Liver (tissue), 9 donors: ENCODE measurements around the gene MYO3B. TPM values are rescaled to one million over a fixed set of nuclear protein-coding genes. Genes with fewer than 3 reads are reported as not detected.

ENCODE experiments used
- DNase-seq: peaks from one replicate; pipeline ENCODE4 v3.0.0-alpha.2; 2017; ENCODE audit warnings: low spot score
- H3K27ac ChIP-seq, 2 donors: one replicate each; pipeline ENCODE4 v1.7.0; 2013; ENCODE audit warnings: inconsistent platforms in 2 of 2, low read length in 2 of 2, control low read depth in 1 of 2, low read depth in 1 of 2, mild to moderate bottlenecking in 1 of 2
- H3K27me3 ChIP-seq, 4 donors: one replicate each; pipeline versions ENCODE4 v1.6.1 to v1.7.0; 2013; ENCODE audit warnings: low read length in 3 of 4, inconsistent platforms in 1 of 4, mild to moderate bottlenecking in 1 of 4, moderate library complexity in 1 of 4; ENCODE audit not compliant: control insufficient read depth in 4 of 4, insufficient read depth in 4 of 4
- H3K36me3 ChIP-seq, 4 donors: one replicate each; pipeline versions ENCODE4 v1.6.1 to v1.7.0; 2013; ENCODE audit warnings: low read length in 3 of 4, mild to moderate bottlenecking in 3 of 4, low read depth in 1 of 4, moderate library complexity in 1 of 4; ENCODE audit not compliant: control insufficient read depth in 4 of 4, insufficient read depth in 3 of 4
- H3K4me1 ChIP-seq, 4 donors: one replicate each; pipeline versions ENCODE4 v1.6.1 to v1.7.0; 2013; ENCODE audit warnings: low read length in 3 of 4, mild to moderate bottlenecking in 3 of 4, moderate library complexity in 1 of 4; ENCODE audit not compliant: control insufficient read depth in 4 of 4, insufficient read depth in 4 of 4
- H3K4me3 ChIP-seq, 3 donors: one replicate each; pipeline versions ENCODE4 v1.6.1 to v1.7.0; 2013; ENCODE audit warnings: low read length in 3 of 3, control low read depth in 1 of 3, low read depth in 1 of 3, mild to moderate bottlenecking in 1 of 3
- H3K9ac ChIP-seq, 2 donors: one replicate each; pipeline ENCODE4 v1.7.0; 2013; ENCODE audit warnings: low read length in 2 of 2, mild to moderate bottlenecking in 2 of 2, moderate library complexity in 2 of 2, control low read depth in 1 of 2, low read depth in 1 of 2
- H3K9me3 ChIP-seq, 4 donors: one replicate each; pipeline versions ENCODE4 v1.6.1 to v1.7.0; 2013; ENCODE audit warnings: low read length in 3 of 4; ENCODE audit not compliant: control insufficient read depth in 4 of 4
- EGR1 ChIP-seq, 2 donors: IDR thresholded peaks; 2 replicates each; pipeline ENCODE4 v1.6.1; 2016 to 2018; ENCODE audit warnings: antibody characterized with exemption in 2 of 2, low read depth in 2 of 2
- FOXA1 ChIP-seq: IDR thresholded peaks from 2 replicates; pipeline ENCODE4 v1.6.1; 2016; ENCODE audit warnings: antibody characterized with exemption
- FOXA2 ChIP-seq: IDR thresholded peaks from 2 replicates; pipeline ENCODE4 v1.6.1; 2016; ENCODE audit warnings: antibody characterized with exemption
- GABPA ChIP-seq, 2 donors: IDR thresholded peaks in 1 of 2; conservative IDR thresholded peaks in 1 of 2; 2 replicates each; pipeline ENCODE4 v1.6.1; 2016; ENCODE audit warnings: antibody characterized with exemption in 2 of 2, mild to moderate bottlenecking in 1 of 2, moderate library complexity in 1 of 2
- HNF4A ChIP-seq, 2 donors: conservative IDR thresholded peaks; 2 replicates each; pipeline ENCODE4 v1.6.1; 2016; ENCODE audit warnings: antibody characterized with exemption in 2 of 2, mild to moderate bottlenecking in 2 of 2
- HNF4G ChIP-seq: IDR thresholded peaks from 2 replicates; pipeline ENCODE4 v1.6.1; 2016; ENCODE audit warnings: antibody characterized with exemption
- JUND ChIP-seq, 2 donors: IDR thresholded peaks; 2 replicates each; pipeline ENCODE4 v1.6.1; 2016; ENCODE audit warnings: antibody characterized with exemption in 2 of 2
- NR2F2 ChIP-seq: IDR thresholded peaks from 2 replicates; pipeline ENCODE4 v1.6.1; 2016; ENCODE audit warnings: antibody characterized with exemption
- RAD21 ChIP-seq, 2 donors: IDR thresholded peaks; 2 replicates each; pipeline ENCODE4 v1.6.1; 2016; ENCODE audit warnings: antibody characterized with exemption in 2 of 2, mild to moderate bottlenecking in 2 of 2
- RXRA ChIP-seq, 2 donors: IDR thresholded peaks; 2 replicates each; pipeline ENCODE4 v1.6.1; 2017 to 2018; ENCODE audit warnings: antibody characterized with exemption in 2 of 2, mild to moderate bottlenecking in 1 of 2
- SP1 ChIP-seq: IDR thresholded peaks from 2 replicates; pipeline ENCODE4 v1.6.1; 2018; ENCODE audit warnings: antibody characterized with exemption, mild to moderate bottlenecking
- TAF1 ChIP-seq: conservative IDR thresholded peaks from 2 replicates; pipeline ENCODE4 v1.6.1; 2016; ENCODE audit warnings: antibody characterized with exemption, mild to moderate bottlenecking
- YY1 ChIP-seq: IDR thresholded peaks from 2 replicates; pipeline ENCODE4 v1.6.1; 2016; ENCODE audit warnings: antibody characterized with exemption, mild to moderate bottlenecking
- WGBS: extraction: QIAGEN DNeasy Blood & Tissue Kit; methylation state at CpG from one replicate; pipeline ENCODE4 v1.1.7; 2013; 5-methylcytosine and 5-hydroxymethylcytosine counted together
- polyA plus RNA-seq, 2 donors: library from polyadenylated mRNA; stranded (reverse) in 1 of 2; unstranded in 1 of 2; fragments of 200-250 nt in 1 of 2; fragments of >200 nt in 1 of 2; fragmentation: Nextera tagmentation in 1 of 2; extraction: Ambion mirVana in 1 of 2; gene quantifications; one replicate each; pipeline versions ENCODE4 v1.2.1 to v1.2.3, GENCODE V29; 2013 to 2015
- total RNA-seq, 2 donors: library from RNA; depleted of rRNA; stranded (reverse); fragments of >200 nt; gene quantifications; one replicate each; pipeline ENCODE4 v1.2.3, GENCODE V29; 2014
- TF ChIP-seq, protein P1 (sequence below): fragments of 150-350 bp; IDR thresholded peaks from 2 replicates; pipeline ENCODE4 v1.5.1; 2017; ENCODE audit warnings: improper control_type of control experiment, low read depth, low read length; ENCODE audit not compliant: missing input control
- TF ChIP-seq, protein P2 (sequence below): IDR thresholded peaks from 2 replicates; pipeline ENCODE4 v1.6.1; 2016; ENCODE audit warnings: antibody characterized with exemption
- donor health status: healthy.
- donor health status: healthy.
- donor health status: healthy.
- donor health status: healthy.
- donor health status: healthy.

MYO3B gene
- total and polyA plus RNA-seq, 4 donors, result under 0.01 to 0.05 TPM; not detected in 2

DNA sequence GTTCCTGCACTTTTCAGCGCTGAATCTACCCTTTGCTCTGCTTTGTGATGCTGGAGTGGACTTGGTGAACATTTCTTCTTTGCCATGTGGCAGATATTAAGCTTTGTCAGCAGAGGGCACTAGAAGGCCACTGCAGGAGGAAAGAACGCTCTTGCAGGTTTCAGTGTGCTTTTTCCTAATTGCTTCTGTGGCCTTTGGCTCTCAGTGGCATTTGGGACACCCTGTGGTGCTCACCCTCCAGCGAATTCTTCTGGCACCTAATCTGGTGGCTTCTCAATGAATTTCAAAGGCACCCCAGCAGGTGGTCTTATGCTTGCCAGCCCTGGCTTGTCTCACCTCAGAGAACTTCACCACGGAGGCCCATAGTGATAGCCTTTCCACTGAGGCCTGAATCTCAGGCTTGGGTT is 146.7 kb downstream of the MYO3B start:
- no peak overlapping the region for H3K27ac ChIP-seq
- peaks cover 0 to 1% (median 0%) of the 10 kb centered on the region in 4 donors for H3K9me3 ChIP-seq
- H3K9ac ChIP-seq, result no peak overlapping the region
- no peak for DNase-seq
- TF ChIP-seq TAF1 (no peak), RAD21 (IDR thresholded peaks at IDR 0.05) (peak; percentile 80 to 86), RXRA (IDR thresholded peaks at IDR 0.05) (no peak)
- TF ChIP-seq, protein P1, sequence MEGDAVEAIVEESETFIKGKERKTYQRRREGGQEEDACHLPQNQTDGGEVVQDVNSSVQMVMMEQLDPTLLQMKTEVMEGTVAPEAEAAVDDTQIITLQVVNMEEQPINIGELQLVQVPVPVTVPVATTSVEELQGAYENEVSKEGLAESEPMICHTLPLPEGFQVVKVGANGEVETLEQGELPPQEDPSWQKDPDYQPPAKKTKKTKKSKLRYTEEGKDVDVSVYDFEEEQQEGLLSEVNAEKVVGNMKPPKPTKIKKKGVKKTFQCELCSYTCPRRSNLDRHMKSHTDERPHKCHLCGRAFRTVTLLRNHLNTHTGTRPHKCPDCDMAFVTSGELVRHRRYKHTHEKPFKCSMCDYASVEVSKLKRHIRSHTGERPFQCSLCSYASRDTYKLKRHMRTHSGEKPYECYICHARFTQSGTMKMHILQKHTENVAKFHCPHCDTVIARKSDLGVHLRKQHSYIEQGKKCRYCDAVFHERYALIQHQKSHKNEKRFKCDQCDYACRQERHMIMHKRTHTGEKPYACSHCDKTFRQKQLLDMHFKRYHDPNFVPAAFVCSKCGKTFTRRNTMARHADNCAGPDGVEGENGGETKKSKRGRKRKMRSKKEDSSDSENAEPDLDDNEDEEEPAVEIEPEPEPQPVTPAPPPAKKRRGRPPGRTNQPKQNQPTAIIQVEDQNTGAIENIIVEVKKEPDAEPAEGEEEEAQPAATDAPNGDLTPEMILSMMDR, result peak; percentile 55
- no peaks in the 10 kb centered on the region for H3K36me3 ChIP-seq
- no peak overlapping the region for H3K4me3 ChIP-seq
- no peaks in the 10 kb centered on the region for H3K27me3 ChIP-seq
- WGBS, result 27% methylated on average over 4 of the region's 4 CpGs
- no peaks in the 10 kb centered on the region for H3K4me1 ChIP-seq

DNA sequence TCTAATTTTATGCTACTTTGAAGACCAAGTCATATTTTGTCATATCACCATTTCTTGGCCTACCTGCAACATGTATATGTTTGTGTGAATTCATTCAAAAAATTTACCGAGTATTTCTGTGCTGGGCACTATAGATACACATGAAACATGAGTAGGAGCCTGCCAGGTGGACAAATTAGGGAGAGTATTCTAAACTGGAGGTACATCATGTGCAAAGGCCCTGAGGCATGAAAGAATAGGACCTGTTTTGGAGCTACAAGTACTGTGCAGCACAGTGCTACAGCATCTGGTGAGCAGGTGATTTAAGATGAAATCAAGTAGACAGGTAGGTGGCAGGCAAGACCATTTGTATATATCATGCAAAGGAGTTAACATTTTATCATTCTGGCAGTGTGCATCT is 152.9 kb downstream of the MYO3B start:
- no peak for TF ChIP-seq GABPA (IDR thresholded peaks at IDR 0.05 in 1 of 2, conservative IDR thresholded peaks at IDR 0.05 in 1 of 2)
- TF ChIP-seq YY1, result no peak
- TF ChIP-seq, protein P1, result no peak
- no peak for TF ChIP-seq RXRA (IDR thresholded peaks at IDR 0.05)
- TF ChIP-seq, protein P2, sequence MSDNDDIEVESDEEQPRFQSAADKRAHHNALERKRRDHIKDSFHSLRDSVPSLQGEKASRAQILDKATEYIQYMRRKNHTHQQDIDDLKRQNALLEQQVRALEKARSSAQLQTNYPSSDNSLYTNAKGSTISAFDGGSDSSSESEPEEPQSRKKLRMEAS, result no peak
- Histone ChIP-seq H3K4me3 (no peak overlapping the region), H3K9ac (no peak overlapping the region), H3K9me3 (no peaks in the 10 kb centered on the region), H3K4me1 (no peaks in the 10 kb centered on the region), H3K27ac (no peak overlapping the region), H3K36me3 (no peaks in the 10 kb centered on the region), H3K27me3 (no peaks in the 10 kb centered on the region)
- WGBS, result 85% methylated on average over 1 of the region's 1 CpG
- no peak for DNase-seq

DNA sequence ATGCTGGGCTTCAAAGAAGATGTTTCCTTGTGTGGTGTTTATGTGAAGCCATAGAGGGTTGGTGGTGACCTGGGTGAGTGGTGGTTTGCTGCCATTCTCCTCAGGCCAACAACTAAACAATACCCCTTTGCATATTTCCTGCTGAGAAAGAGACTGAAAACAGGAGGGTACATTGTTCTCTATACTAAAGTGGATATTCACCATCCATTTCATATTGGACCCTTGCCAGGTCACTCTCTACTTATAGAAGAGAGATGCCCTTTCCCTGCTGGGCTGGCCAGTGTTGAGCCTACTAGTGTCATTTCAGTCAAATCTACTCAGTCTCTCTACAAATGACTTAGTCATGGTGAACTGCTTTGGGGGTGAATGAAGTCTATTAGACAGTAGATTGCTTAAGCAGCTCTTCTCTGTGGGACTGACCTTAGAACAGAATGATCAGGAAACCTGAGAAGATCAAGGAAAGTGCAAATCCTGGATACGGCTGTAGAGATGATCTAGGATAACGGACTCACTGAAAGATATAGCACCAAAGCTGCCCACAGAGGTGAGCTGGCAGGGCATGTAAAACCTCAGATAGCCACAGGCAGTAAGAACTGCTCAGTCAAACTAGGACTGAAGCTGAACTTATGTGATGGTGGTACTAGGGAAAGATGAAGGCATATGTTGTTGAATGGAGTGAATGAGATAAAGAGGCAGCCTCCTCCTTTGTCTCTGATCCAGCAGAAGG is 154.9 kb downstream of the MYO3B start:
- Histone ChIP-seq H3K36me3 (no peaks in the 10 kb centered on the region), H3K4me3 (no peak overlapping the region), H3K27ac (no peak overlapping the region), H3K9me3 (no peaks in the 10 kb centered on the region), H3K27me3 (no peaks in the 10 kb centered on the region), H3K4me1 (no peaks in the 10 kb centered on the region), H3K9ac (no peak overlapping the region)
- no peak for DNase-seq
- TF ChIP-seq HNF4A (conservative IDR thresholded peaks at IDR 0.05) (no peak), NR2F2 (no peak), JUND (IDR thresholded peaks at IDR 0.05) (no peak), EGR1 (IDR thresholded peaks at IDR 0.05; ENCODE audit: low read depth in 2 of 2) (no peak), RAD21 (IDR thresholded peaks at IDR 0.05) (no peak), FOXA2 (no peak), GABPA (IDR thresholded peaks at IDR 0.05 in 1 of 2, conservative IDR thresholded peaks at IDR 0.05 in 1 of 2) (no peak), TAF1 (no peak), SP1 (no peak), HNF4G (no peak), YY1 (no peak), FOXA1 (no peak)
- TF ChIP-seq, protein P2, result no peak
- WGBS, result 69% methylated on average over 2 of the region's 2 CpGs
